DND-41 (cell line): Measurements from ENCODE around the gene KIF2C.

Experiments used
- ATAC-seq: fragments of 200-7000 bp; cut with Tn5 transposase; 3 replicates; pipeline ENCODE4 v1.9.1; 2021; ENCODE audit warnings: low read depth; ENCODE audit not compliant: insufficient read depth
- DNase-seq: peaks from one replicate; pipeline ENCODE4 v3.0.0-alpha.2; 2020
- H2AFZ ChIP-seq: 2 replicates; pipeline ENCODE4 v1.6.0; 2012; ENCODE audit warnings: low read depth, low read length
- H3K27ac ChIP-seq: 2 replicates; pipeline ENCODE4 v1.5.1; 2012; ENCODE audit warnings: low read length, inconsistent platforms
- H3K27me3 ChIP-seq: fragments of 200-600 bp; sonication (generic); 2 replicates; pipeline ENCODE4 v1.6.0; 2012; ENCODE audit warnings: low read length, mild to moderate bottlenecking, inconsistent platforms; ENCODE audit not compliant: insufficient read depth, poor library complexity
- H3K36me3 ChIP-seq: 2 replicates; pipeline ENCODE4 v1.5.1; 2012; ENCODE audit warnings: low read length, inconsistent platforms; ENCODE audit not compliant: insufficient read depth
- H3K4me1 ChIP-seq: 2 replicates; pipeline ENCODE4 v1.5.1; 2012; ENCODE audit warnings: mild to moderate bottlenecking, low read length; ENCODE audit not compliant: insufficient read depth
- H3K4me2 ChIP-seq: 2 replicates; pipeline ENCODE4 v1.6.0; 2012; ENCODE audit warnings: mild to moderate bottlenecking, moderate library complexity, low read length, inconsistent platforms; ENCODE audit not compliant: insufficient read depth
- H3K4me3 ChIP-seq, 2 experiments: fragments of 200-600 bp in 1 of 2; shearing (Covaris generic) in 1 of 2; 2 replicates each; pipeline ENCODE4 v1.5.1; 2012 to 2016; ENCODE audit warnings: inconsistent platforms in 2 of 2, low read length in 2 of 2, mild to moderate bottlenecking in 2 of 2, low read depth in 1 of 2, moderate library complexity in 1 of 2
- H3K79me2 ChIP-seq: 2 replicates; pipeline ENCODE4 v1.6.0; 2012; ENCODE audit warnings: low read length, inconsistent platforms; ENCODE audit not compliant: insufficient read depth
- H3K9ac ChIP-seq: 2 replicates; pipeline ENCODE4 v1.6.0; 2012; ENCODE audit warnings: low read depth, mild to moderate bottlenecking, inconsistent platforms, low read length, moderate library complexity
- H3K9me3 ChIP-seq: 2 replicates; pipeline ENCODE4 v1.5.1; 2012; ENCODE audit warnings: low read length, moderate library complexity, mild to moderate bottlenecking, inconsistent platforms; ENCODE audit not compliant: insufficient read depth, severe bottlenecking
- H4K20me1 ChIP-seq: 2 replicates; pipeline ENCODE4 v1.6.0; 2012; ENCODE audit warnings: low read length; ENCODE audit not compliant: insufficient read depth
- EZH2 ChIP-seq: IDR thresholded peaks from 3 replicates; pipeline ENCODE4 v1.6.1; 2012; ENCODE audit warnings: borderline replicate concordance, low read depth, mild to moderate bottlenecking, moderate library complexity, low read length, inconsistent platforms; ENCODE audit not compliant: severe bottlenecking
- TF ChIP-seq, protein P1 (sequence below): IDR thresholded peaks from 2 replicates; pipeline ENCODE4 v1.5.1; 2012; ENCODE audit warnings: borderline replicate concordance, low read length, moderate library complexity, mild to moderate bottlenecking; ENCODE audit not compliant: poor library complexity, severe bottlenecking; ENCODE audit errors: extremely low read depth

KIF2C gene

DNA sequence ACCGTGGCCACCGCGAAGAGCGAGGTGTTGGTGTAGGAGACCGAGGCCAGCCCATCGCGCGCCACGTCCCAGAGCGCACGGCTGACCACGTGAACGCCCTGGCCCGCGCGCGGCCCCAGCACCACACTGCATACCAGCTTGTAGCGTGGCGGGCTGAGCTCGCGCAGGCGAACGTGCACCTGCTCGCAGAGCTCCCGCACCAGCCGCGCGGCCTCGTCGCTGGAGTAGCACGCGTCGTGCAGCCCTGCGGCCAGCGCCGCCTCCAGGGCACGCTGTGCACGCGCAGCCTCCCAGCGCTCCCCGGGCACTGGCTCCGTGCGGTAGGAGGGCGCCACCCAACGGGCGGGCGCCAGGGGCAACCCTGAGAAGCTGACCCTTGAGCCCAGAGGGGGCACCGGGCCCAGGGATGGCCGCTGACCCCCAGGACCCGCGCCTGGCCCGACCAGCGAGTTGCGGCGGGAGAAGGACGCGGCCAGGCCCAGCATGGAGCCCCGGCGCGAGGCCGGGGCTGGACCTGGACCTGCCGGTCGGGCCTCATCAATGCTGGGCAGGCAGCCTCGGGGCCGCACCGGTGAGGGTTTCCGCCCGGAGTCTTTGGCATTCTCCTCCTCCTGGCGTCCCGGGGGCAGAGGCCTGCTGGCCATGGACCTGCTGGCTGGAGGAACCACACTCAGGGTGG is 66.5 kb downstream of the KIF2C start:
- no peak overlapping the region for H3K4me3 ChIP-seq
- H3K9me3 ChIP-seq, result no peaks in the 10 kb centered on the region
- no peaks in the 10 kb centered on the region for H3K79me2 ChIP-seq
- no peak overlapping the region for H3K9ac ChIP-seq
- H2AFZ ChIP-seq, result no peak overlapping the region
- no peak overlapping the region for H3K27ac ChIP-seq
- no peaks in the 10 kb centered on the region for H3K27me3 ChIP-seq
- TF ChIP-seq EZH2, result no peak
- TF ChIP-seq, protein P1, sequence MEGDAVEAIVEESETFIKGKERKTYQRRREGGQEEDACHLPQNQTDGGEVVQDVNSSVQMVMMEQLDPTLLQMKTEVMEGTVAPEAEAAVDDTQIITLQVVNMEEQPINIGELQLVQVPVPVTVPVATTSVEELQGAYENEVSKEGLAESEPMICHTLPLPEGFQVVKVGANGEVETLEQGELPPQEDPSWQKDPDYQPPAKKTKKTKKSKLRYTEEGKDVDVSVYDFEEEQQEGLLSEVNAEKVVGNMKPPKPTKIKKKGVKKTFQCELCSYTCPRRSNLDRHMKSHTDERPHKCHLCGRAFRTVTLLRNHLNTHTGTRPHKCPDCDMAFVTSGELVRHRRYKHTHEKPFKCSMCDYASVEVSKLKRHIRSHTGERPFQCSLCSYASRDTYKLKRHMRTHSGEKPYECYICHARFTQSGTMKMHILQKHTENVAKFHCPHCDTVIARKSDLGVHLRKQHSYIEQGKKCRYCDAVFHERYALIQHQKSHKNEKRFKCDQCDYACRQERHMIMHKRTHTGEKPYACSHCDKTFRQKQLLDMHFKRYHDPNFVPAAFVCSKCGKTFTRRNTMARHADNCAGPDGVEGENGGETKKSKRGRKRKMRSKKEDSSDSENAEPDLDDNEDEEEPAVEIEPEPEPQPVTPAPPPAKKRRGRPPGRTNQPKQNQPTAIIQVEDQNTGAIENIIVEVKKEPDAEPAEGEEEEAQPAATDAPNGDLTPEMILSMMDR, result no peak
- H3K4me1 ChIP-seq, result peaks cover 45% of the 10 kb centered on the region
- no peak for ATAC-seq
- no peak for DNase-seq
- H3K36me3 ChIP-seq, result peaks cover 41% of the 10 kb centered on the region
- H3K4me2 ChIP-seq, result no peak overlapping the region
- H4K20me1 ChIP-seq, result no peaks in the 10 kb centered on the region

DNA sequence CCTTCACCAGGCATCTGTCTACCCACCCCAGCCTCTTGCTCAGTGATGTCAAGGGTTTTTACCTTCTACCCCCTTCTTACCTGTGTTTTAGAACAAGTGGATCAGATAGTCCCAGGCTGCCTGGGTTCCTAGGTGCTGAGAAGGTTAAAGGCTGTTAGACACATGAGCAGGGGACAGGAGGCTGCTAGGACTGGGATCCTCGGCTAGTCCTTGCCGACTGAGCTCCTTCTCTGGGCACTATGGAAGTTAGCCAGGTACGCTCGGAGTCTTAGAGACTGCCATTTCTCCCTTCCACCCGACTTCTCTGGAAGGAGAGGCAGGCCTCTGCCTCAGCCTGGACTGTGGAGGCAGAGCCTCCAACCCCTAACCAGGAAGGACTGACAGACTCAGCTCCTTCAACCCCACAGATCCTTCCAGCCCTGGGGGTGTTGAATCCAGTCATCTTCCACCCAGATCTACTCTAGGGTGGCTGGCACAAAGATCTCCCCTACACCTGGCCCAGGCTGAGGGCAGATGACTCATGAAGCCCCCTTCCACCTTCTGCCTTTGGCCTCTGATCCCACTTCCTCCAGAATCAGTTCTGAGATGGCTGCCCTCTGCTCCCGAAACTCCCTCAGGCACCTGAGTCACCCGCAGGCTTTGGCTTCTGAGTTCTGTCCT is 67.2 kb downstream of the KIF2C start, which contains the start of gene DYNLT4:
Gene DYNLT4 (minus strand): TSS at position 648 of the 660 bp plus-strand sequence. CDS start 683 bp downstream, outside the sequence.
- peaks cover 41% of the 10 kb centered on the region for H3K36me3 ChIP-seq
- TF ChIP-seq, protein P1, result no peak
- TF ChIP-seq EZH2, result no peak
- no peak within 1 kb of the TSS for H3K4me3 ChIP-seq
- H4K20me1 ChIP-seq, result no peaks in the 10 kb centered on the region
- H3K9ac ChIP-seq, result no peak within 1 kb of the TSS
- ATAC-seq (no peak), DNase-seq (no peak)
- H3K79me2 ChIP-seq, result no peaks in the 10 kb centered on the region
- no peak within 1 kb of the TSS for H3K4me2 ChIP-seq
- H3K27ac ChIP-seq, result peak within 1 kb of the TSS; percentile 89
- H3K9me3 ChIP-seq, result no peaks in the 10 kb centered on the region
- H3K27me3 ChIP-seq, result no peaks in the 10 kb centered on the region
- no peak within 1 kb of the TSS for H2AFZ ChIP-seq
- H3K4me1 ChIP-seq, result peaks cover 39% of the 10 kb centered on the region

DNA sequence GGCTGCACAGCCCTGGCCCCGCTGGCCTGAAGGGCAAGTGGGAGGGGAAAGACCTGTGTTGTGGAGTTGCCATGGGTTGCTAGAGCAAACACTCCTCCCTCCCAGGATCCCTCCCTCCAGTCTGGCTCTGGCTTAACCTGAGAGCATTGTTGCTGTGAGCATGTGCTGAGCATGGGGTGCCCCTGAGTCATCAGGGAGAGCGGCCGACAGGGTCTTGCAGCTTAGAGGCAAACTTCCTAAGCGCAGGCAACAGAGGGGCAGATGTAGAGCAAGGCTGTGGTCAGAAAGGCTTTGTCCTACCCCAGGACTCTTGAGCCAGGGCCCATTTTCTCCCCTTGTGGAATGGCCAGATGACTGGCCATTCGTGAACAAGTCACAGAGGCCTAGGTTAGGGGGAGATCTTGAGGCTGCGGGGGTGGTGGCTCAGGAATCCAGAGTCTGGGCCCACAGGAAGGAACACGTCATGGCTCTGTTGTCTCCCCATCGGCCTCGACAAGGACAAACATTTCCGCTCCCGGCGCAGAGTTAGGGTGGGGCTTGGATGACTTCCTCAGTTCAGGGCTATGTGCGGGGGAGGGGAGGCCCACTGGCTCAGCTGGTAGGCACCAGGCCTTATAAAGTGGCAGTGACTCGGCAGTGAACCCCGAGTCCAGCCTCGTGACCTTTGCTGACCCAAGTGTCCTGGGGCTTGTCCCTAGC is 67.9 kb downstream of the KIF2C start:
- Histone ChIP-seq H3K9me3 (no peaks in the 10 kb centered on the region), H3K9ac (no peak overlapping the region), H3K27ac (peak overlapping the region; percentile 89), H3K4me2 (no peak overlapping the region), H3K36me3 (peaks cover 34% of the 10 kb centered on the region), H2AFZ (no peak overlapping the region), H3K4me3 (no peak overlapping the region), H4K20me1 (no peaks in the 10 kb centered on the region), H3K79me2 (no peaks in the 10 kb centered on the region), H3K4me1 (peaks cover 32% of the 10 kb centered on the region), H3K27me3 (no peaks in the 10 kb centered on the region)
- ATAC-seq, result peak; percentile 34
- no peak for TF ChIP-seq EZH2
- TF ChIP-seq, protein P1, result no peak
- DNase-seq, result peak; percentile 77
